SK-N-SH (cell line): Measurements from ENCODE around the gene GBX1. TPM values are rescaled to one million over a fixed set of nuclear protein-coding genes. Genes with fewer than 3 reads are reported as not detected.

Experiments
- CTCF ChIA-PET: fragments of 300-600, 350-600 bp; formaldehyde crosslinking; extraction: SDS; loops from one replicate; lab custom pipeline; 2021; lab: Yijun Ruan, JAX
- POLR2A ChIA-PET: fragments of 350-600 bp; sonication (Branson Sonifier 250); formaldehyde crosslinking; extraction: SDS; loops from one replicate; lab custom pipeline; 2020; ENCODE audit warnings: antibody characterized with exemption, inconsistent platforms; lab: Yijun Ruan, JAX
- DNase-seq: peaks from one replicate; pipeline ENCODE4 v3.0.0; 2012
- H2AFZ ChIP-seq: fragments of 200-600 bp; sonication (generic); 2 replicates; pipeline ENCODE4 v1.8.1; 2016; ENCODE audit warnings: antibody characterized with exemption, mild to moderate bottlenecking, low read depth
- H3F3A ChIP-seq: fragments of 200-600 bp; sonication (generic); replicated peaks from 2 replicates; pipeline ENCODE3; 2016; ENCODE audit warnings: antibody characterized with exemption, mild to moderate bottlenecking; ENCODE audit not compliant: insufficient read depth
- H3K27ac ChIP-seq, 2 experiments: fragments of 200-500 bp in 1 of 2; fragments of 200-600 bp in 1 of 2; sonication (Bioruptor generic) in 1 of 2; sonication (generic), shearing (Covaris generic) in 1 of 2; 2 replicates each; pipeline versions ENCODE4 v1.5.1 to v1.6.1; 2014 to 2016; ENCODE audit warnings: low read depth in 2 of 2, inconsistent platforms in 1 of 2, low read length in 1 of 2, mild to moderate bottlenecking in 1 of 2, mixed read lengths in 1 of 2
- H3K27me3 ChIP-seq: fragments of 200-600 bp; sonication (generic), shearing (Covaris generic); 2 replicates; pipeline ENCODE4 v1.6.1; 2016; ENCODE audit warnings: mixed run types; ENCODE audit not compliant: insufficient read depth
- H3K36me3 ChIP-seq, 2 experiments: fragments of 200-500 bp in 1 of 2; fragments of 200-600 bp in 1 of 2; sonication (Bioruptor generic) in 1 of 2; sonication (generic) in 1 of 2; replicated peaks in 1 of 2; 2 replicates each; pipeline versions ENCODE3 to v1.5.1; 2014 to 2016; ENCODE audit warnings: low read length in 1 of 2, mild to moderate bottlenecking in 1 of 2; ENCODE audit not compliant: insufficient read depth in 2 of 2, control insufficient read depth in 1 of 2
- H3K4me1 ChIP-seq, 2 experiments: fragments of 200-500 bp in 1 of 2; fragments of 200-600 bp in 1 of 2; sonication (Bioruptor generic) in 1 of 2; sonication (generic), shearing (Covaris generic) in 1 of 2; 2 replicates each; pipeline versions ENCODE4 v1.5.1 to v1.6.1; 2014 to 2016; ENCODE audit warnings: low read depth in 1 of 2, low read length in 1 of 2, mixed run types in 1 of 2; ENCODE audit not compliant: insufficient read depth in 2 of 2, control insufficient read depth in 1 of 2
- H3K4me2 ChIP-seq: fragments of 200-600 bp; sonication (generic), shearing (Covaris generic); 2 replicates; pipeline ENCODE4 v1.6.1; 2017; ENCODE audit warnings: mixed run types
- H3K4me3 ChIP-seq, 2 experiments: fragments of 200-500 bp in 1 of 2; fragments of 200-600 bp in 1 of 2; sonication (Bioruptor generic) in 1 of 2; sonication (generic), shearing (Covaris generic) in 1 of 2; 2 replicates each; pipeline versions ENCODE4 v1.5.1 to v1.8.1; 2014 to 2016; ENCODE audit warnings: low read depth in 2 of 2, inconsistent platforms in 1 of 2, low read length in 1 of 2, mild to moderate bottlenecking in 1 of 2, mixed read lengths in 1 of 2, moderate library complexity in 1 of 2
- H3K79me2 ChIP-seq: fragments of 200-600 bp; sonication (generic); 2 replicates; pipeline ENCODE4 v1.8.1; 2017; ENCODE audit warnings: mild to moderate bottlenecking; ENCODE audit not compliant: insufficient read depth
- H3K9ac ChIP-seq: fragments of 200-600 bp; sonication (generic); 2 replicates; pipeline ENCODE4 v1.6.1; 2017; ENCODE audit warnings: mixed run types
- H3K9me2 ChIP-seq: fragments of 200-600 bp; sonication (generic); 2 replicates; pipeline ENCODE4 v1.6.1; 2017; ENCODE audit warnings: mixed run types
- H3K9me3 ChIP-seq: fragments of 200-600 bp; sonication (generic); 2 replicates; pipeline ENCODE4 v1.6.1; 2017; ENCODE audit warnings: mixed run types, mild to moderate bottlenecking, moderate library complexity
- H4K20me1 ChIP-seq: fragments of 200-600 bp; sonication (generic); 2 replicates; pipeline ENCODE4 v1.6.1; 2017; ENCODE audit warnings: mild to moderate bottlenecking, mixed run types; ENCODE audit not compliant: insufficient read depth
- CHD2 ChIP-seq: fragments of 150-350 bp; IDR thresholded peaks from 2 replicates; pipeline ENCODE4 v1.6.1; 2018; ENCODE audit warnings: low read length; ENCODE audit not compliant: partially characterized antibody
- ELF1 ChIP-seq: IDR thresholded peaks from 2 replicates; pipeline ENCODE4 v1.4.0; 2012
- FOSL2 ChIP-seq: IDR thresholded peaks from 2 replicates; pipeline ENCODE4 v1.4.0; 2012; ENCODE audit warnings: low read depth, mild to moderate bottlenecking, moderate library complexity, borderline replicate concordance
- FOXJ3 ChIP-seq: sonication (generic); formaldehyde crosslinking; IDR thresholded peaks from 2 replicates; pipeline ENCODE4 v1.5.1; 2020; ENCODE audit warnings: mild to moderate bottlenecking, missing genetic modification reagents
- FOXM1 ChIP-seq: IDR thresholded peaks from 2 replicates; pipeline ENCODE4 v1.4.0; 2012; ENCODE audit warnings: low read depth, mild to moderate bottlenecking
- MXI1 ChIP-seq: IDR thresholded peaks from 2 replicates; pipeline ENCODE4 v1.6.1; 2012; ENCODE audit warnings: mild to moderate bottlenecking, low read depth, low read length, improper control_type of control experiment
- NFIC ChIP-seq: IDR thresholded peaks from 2 replicates; pipeline ENCODE4 v1.4.0; 2012; ENCODE audit warnings: borderline replicate concordance
- NRF1 ChIP-seq: IDR thresholded peaks from 2 replicates; pipeline ENCODE4 v1.6.1; 2012; ENCODE audit warnings: low read depth, mild to moderate bottlenecking, low read length
- POLR2AphosphoS5 ChIP-seq: IDR thresholded peaks from 2 replicates; pipeline ENCODE4 v1.6.1; 2012; ENCODE audit warnings: low read depth, low read length
- RXRA ChIP-seq: IDR thresholded peaks from 2 replicates; pipeline ENCODE4 v1.4.0; 2012; ENCODE audit warnings: low read depth, mild to moderate bottlenecking, borderline replicate concordance
- TCF12 ChIP-seq: IDR thresholded peaks from 2 replicates; pipeline ENCODE4 v1.4.0; 2012
- WGBS: methylation state at CpG from one replicate; pipeline ENCODE4 v1.1.6; 2017; ENCODE audit warnings: low lambda C conversion rate; 5-methylcytosine and 5-hydroxymethylcytosine counted together
- polyA plus RNA-seq, 3 experiments: library from polyadenylated mRNA; depleted of rRNA; stranded (reverse); fragments of >200 nt; gene quantifications; 2 replicates each; pipeline ENCODE4 v1.2.3, GENCODE V29; 2012
- TF ChIP-seq, protein P1 (sequence below): fragments of 150-350 bp; IDR thresholded peaks from 2 replicates; pipeline ENCODE4 v1.6.1; 2017; ENCODE audit warnings: antibody characterized with exemption, low read length, low read depth, borderline replicate concordance
- TF ChIP-seq, protein P2 (sequence below): IDR thresholded peaks from 2 replicates; pipeline ENCODE4 v1.4.0; 2012; ENCODE audit warnings: low read depth, borderline replicate concordance
- TF ChIP-seq, protein P3 (sequence below): IDR thresholded peaks from 2 replicates; pipeline ENCODE4; 2012

GBX1 gene
- polyA plus RNA-seq, 1 of the 3 experiments (the other 2 are of a cell fraction), result not detected

DNA sequence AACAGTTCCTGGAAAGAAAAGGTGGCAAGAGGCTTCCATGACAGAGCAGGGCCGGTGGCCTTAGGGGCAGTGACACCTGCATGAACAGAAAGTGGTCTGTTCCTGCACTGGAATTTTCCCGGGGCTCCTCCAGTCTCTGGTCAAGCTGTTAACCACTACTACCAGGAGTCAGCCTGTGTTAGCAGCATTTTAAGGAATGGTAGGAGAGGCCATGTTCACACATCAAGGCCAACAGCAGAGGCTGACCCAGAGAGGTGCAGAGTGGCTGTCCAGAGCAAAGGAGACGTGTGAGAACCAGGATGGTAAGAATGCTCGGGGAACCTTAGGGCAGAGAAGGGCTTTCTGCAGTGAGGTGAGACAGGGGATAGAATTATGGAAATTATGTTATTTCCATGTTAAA lies 34.3 kb upstream of the GBX1 start:
- Histone ChIP-seq H3K79me2 (no peaks in the 10 kb centered on the region), H3K27me3 (peaks cover 72% of the 10 kb centered on the region), H3K27ac (no peak overlapping the region), H4K20me1 (no peaks in the 10 kb centered on the region), H3K36me3 (no peaks in the 10 kb centered on the region), H3K9me2 (no peaks in the 10 kb centered on the region), H3K4me1 (no peaks in the 10 kb centered on the region), H3K4me3 (no peak overlapping the region), H2AFZ (no peak overlapping the region), H3K4me2 (no peak overlapping the region), H3K9me3 (no peaks in the 10 kb centered on the region), H3K9ac (no peak overlapping the region), H3F3A (no peaks in the 10 kb centered on the region)
- CTCF ChIA-PET, result no interaction called here
- POLR2A ChIA-PET, result no interaction called here
- DNase-seq, result no peak
- TF ChIP-seq, protein P1, sequence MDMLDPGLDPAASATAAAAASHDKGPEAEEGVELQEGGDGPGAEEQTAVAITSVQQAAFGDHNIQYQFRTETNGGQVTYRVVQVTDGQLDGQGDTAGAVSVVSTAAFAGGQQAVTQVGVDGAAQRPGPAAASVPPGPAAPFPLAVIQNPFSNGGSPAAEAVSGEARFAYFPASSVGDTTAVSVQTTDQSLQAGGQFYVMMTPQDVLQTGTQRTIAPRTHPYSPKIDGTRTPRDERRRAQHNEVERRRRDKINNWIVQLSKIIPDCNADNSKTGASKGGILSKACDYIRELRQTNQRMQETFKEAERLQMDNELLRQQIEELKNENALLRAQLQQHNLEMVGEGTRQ, result no peak
- TF ChIP-seq, protein P2, sequence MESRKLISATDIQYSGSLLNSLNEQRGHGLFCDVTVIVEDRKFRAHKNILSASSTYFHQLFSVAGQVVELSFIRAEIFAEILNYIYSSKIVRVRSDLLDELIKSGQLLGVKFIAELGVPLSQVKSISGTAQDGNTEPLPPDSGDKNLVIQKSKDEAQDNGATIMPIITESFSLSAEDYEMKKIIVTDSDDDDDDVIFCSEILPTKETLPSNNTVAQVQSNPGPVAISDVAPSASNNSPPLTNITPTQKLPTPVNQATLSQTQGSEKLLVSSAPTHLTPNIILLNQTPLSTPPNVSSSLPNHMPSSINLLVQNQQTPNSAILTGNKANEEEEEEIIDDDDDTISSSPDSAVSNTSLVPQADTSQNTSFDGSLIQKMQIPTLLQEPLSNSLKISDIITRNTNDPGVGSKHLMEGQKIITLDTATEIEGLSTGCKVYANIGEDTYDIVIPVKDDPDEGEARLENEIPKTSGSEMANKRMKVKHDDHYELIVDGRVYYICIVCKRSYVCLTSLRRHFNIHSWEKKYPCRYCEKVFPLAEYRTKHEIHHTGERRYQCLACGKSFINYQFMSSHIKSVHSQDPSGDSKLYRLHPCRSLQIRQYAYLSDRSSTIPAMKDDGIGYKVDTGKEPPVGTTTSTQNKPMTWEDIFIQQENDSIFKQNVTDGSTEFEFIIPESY, result no peak
- no peak for TF ChIP-seq FOSL2
- TF ChIP-seq CHD2, result no peak
- 31% methylated on average over 4 of the region's 4 CpGs for WGBS

DNA sequence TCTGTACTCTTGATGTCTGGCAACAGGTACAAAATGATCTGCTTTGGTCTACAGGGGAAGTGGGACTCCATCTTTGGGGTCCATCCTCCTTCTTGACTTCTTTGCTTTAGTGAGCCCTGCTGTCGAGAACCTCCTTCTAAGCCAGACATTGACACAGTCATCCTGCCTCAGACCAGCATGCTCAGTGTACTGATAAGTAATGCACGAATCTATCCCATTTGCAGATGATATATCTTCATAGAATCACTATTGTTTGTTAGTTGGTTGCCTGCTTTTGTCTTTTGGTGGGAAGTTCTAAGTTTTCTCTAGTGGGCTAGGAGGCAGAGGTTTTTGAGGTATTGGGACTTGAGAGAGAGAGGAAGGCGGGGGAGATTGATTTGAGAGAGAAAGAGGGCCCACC lies 33.9 kb upstream of the GBX1 start:
- CTCF ChIA-PET, result no interaction called here
- Histone ChIP-seq H4K20me1 (no peaks in the 10 kb centered on the region), H3K9me3 (no peaks in the 10 kb centered on the region), H3K36me3 (no peaks in the 10 kb centered on the region), H3K4me3 (no peak overlapping the region), H3F3A (no peaks in the 10 kb centered on the region), H3K79me2 (no peaks in the 10 kb centered on the region), H3K9me2 (no peaks in the 10 kb centered on the region), H3K27ac (no peak overlapping the region), H3K27me3 (peaks cover 76% of the 10 kb centered on the region), H2AFZ (no peak overlapping the region), H3K4me1 (no peaks in the 10 kb centered on the region), H3K9ac (no peak overlapping the region), H3K4me2 (no peak overlapping the region)
- POLR2A ChIA-PET, result no interaction called here
- WGBS, result 21% methylated on average over 3 of the region's 3 CpGs
- no peak for TF ChIP-seq FOXJ3
- no peak for TF ChIP-seq FOXM1
- TF ChIP-seq, protein P1, result no peak
- no peak for TF ChIP-seq RXRA
- no peak for TF ChIP-seq MXI1
- TF ChIP-seq NRF1, result no peak
- TF ChIP-seq POLR2AphosphoS5, result no peak
- no peak for TF ChIP-seq TCF12
- TF ChIP-seq NFIC, result no peak
- TF ChIP-seq, protein P2, result no peak
- TF ChIP-seq ELF1, result no peak
- TF ChIP-seq, protein P3, sequence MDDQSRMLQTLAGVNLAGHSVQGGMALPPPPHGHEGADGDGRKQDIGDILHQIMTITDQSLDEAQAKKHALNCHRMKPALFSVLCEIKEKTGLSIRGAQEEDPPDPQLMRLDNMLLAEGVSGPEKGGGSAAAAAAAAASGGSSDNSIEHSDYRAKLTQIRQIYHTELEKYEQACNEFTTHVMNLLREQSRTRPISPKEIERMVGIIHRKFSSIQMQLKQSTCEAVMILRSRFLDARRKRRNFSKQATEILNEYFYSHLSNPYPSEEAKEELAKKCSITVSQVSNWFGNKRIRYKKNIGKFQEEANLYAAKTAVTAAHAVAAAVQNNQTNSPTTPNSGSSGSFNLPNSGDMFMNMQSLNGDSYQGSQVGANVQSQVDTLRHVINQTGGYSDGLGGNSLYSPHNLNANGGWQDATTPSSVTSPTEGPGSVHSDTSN, result no peak
- TF ChIP-seq FOSL2, result no peak
- DNase-seq, result no peak
